Keratinocyte (primary cell): ENCODE measurements around the gene CACNA1S.

Experiments
- CTCF ChIP-seq, 3 experiments: IDR thresholded peaks in 1 of 3; conservative IDR thresholded peaks in 1 of 3; optimal IDR thresholded peaks in 1 of 3; 2 replicates in 2 of 3; 3 replicates in 1 of 3; pipeline versions ENCODE3 to v1.5.1; 2011; ENCODE audit warnings: low read length in 3 of 3, mild to moderate bottlenecking in 3 of 3, moderate library complexity in 2 of 3, control low read depth in 1 of 3, inconsistent platforms in 1 of 3; ENCODE audit not compliant: insufficient read depth in 2 of 3; ENCODE audit errors: extremely low read depth in 1 of 3
- EZH2 ChIP-seq: IDR thresholded peaks from one replicate; pipeline ENCODE4 v1.6.1; 2012; ENCODE audit warnings: inconsistent platforms, mild to moderate bottlenecking, low read length, moderate library complexity

DNA sequence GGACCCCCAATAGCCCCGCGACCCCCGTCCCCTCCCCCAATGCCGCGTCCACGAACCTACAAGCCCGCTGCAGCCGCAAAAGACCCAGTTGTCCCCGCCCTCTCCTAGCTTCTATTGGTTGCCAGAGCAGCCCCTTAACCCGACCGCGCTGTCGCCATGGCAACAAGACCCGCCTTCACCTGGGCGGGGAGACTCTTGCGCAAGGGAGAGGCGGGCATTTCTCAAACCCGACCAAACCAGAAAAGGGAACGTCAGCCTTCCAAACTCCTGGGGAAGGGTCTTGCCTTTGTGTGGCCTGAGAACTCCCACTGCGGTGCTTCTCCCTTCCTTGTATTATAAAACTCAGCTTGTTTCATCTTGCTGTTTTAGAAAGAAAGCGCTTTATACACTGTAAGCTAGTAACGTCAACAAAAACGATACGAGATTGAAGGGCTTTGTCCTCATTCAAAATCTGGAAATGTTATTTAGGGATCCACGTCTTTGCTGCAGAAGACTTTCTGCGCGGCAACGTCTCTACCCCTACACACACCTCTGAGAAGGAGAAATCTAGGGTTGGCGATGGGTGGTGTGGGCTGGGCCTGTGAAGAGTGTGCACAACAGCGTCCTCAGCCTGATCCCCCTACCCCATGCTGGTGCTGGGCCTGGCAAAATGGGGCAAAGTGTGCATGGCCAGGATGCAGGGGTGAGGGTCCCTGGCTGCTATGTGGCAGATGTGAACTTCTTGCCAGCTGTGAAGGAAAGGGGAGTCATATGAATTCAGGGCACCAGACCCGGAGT is 42.4 kb upstream of the CACNA1S start, which contains the start of gene TMEM9:
- TF ChIP-seq CTCF (optimal IDR thresholded peaks at IDR 0.05 in 1 of 3, IDR thresholded peaks at IDR 0.05 in 1 of 3, conservative IDR thresholded peaks at IDR 0.05 in 1 of 3; ENCODE audit: extremely low read depth in 1 of 3, insufficient read depth in 2 of 3, low read length in 3 of 3) (no peak), EZH2 (no peak)
